Neural cell (in vitro differentiated cells): ENCODE results near the gene SMARCD1. TPM values are rescaled to one million over a fixed set of nuclear protein-coding genes. Genes with fewer than 3 reads are reported as not detected.
A peak's percentile ranks its signal among the peaks of the same experiment; 100 is the strongest.

Experiments
- H2AFZ ChIP-seq: fragments of 200-600, 300-800 bp; sonication (generic), shearing (Covaris generic); 2 replicates; pipeline ENCODE4 v1.6.0; 2014; ENCODE audit warnings: low read depth, mild to moderate bottlenecking, antibody characterized with exemption, low read length, moderate library complexity
- H3F3A ChIP-seq: fragments of 200-600 bp; shearing (Covaris generic); 2 replicates; pipeline ENCODE4 v1.6.1; 2016; ENCODE audit warnings: mild to moderate bottlenecking, moderate library complexity, mixed read lengths, antibody characterized with exemption, low read length; ENCODE audit not compliant: insufficient read depth, poor library complexity, severe bottlenecking
- H3K27ac ChIP-seq: fragments of 200-600, 300-800 bp; sonication (generic), shearing (Covaris generic); 2 replicates; pipeline ENCODE4 v1.5.1; 2014; ENCODE audit warnings: mild to moderate bottlenecking, low read length, moderate library complexity
- H3K27me3 ChIP-seq: fragments of 300-800, 200-600 bp; sonication (generic), shearing (Covaris generic); 2 replicates; pipeline ENCODE4 v1.6.0; 2014; ENCODE audit warnings: mild to moderate bottlenecking, low read depth, low read length, moderate library complexity; ENCODE audit not compliant: insufficient read depth
- H3K36me3 ChIP-seq: fragments of 300-800, 200-600 bp; sonication (generic), shearing (Covaris generic); 2 replicates; pipeline ENCODE4 v1.5.1; 2014; ENCODE audit warnings: mild to moderate bottlenecking, antibody characterized with exemption, low read length, moderate library complexity; ENCODE audit not compliant: insufficient read depth
- H3K4me2 ChIP-seq: fragments of 300-800, 200-600 bp; sonication (generic), shearing (Covaris generic); 2 replicates; pipeline ENCODE4 v1.6.0; 2014; ENCODE audit warnings: mild to moderate bottlenecking, low read length
- H3K4me3 ChIP-seq: fragments of 300-800, 200-600 bp; sonication (generic), shearing (Covaris generic); 2 replicates; pipeline ENCODE4 v1.5.1; 2014; ENCODE audit warnings: mild to moderate bottlenecking, low read length, moderate library complexity
- H3K79me2 ChIP-seq: fragments of 200-600 bp; shearing (Covaris generic); replicated peaks from 2 replicates; pipeline ENCODE4 v1.6.0; 2014; ENCODE audit warnings: mild to moderate bottlenecking, low read length, moderate library complexity; ENCODE audit not compliant: insufficient read depth
- H3K9ac ChIP-seq: fragments of 300-800, 200-600 bp; sonication (generic), shearing (Covaris generic); 2 replicates; pipeline ENCODE4 v1.6.1; 2016; ENCODE audit warnings: mild to moderate bottlenecking, low read length, mixed read lengths
- H3K9me2 ChIP-seq: fragments of 200-600 bp; shearing (Covaris generic); 2 replicates; pipeline ENCODE4 v1.6.1; 2016; ENCODE audit warnings: mild to moderate bottlenecking, low read length, mixed read lengths; ENCODE audit not compliant: insufficient read depth
- H3K9me3 ChIP-seq: fragments of 200-600, 300-800 bp; sonication (generic), shearing (Covaris generic); 2 replicates; pipeline ENCODE4 v1.6.1; 2016; ENCODE audit warnings: mild to moderate bottlenecking, mixed run types, low read length, moderate library complexity, mixed read lengths
- H4K20me1 ChIP-seq: fragments of 200-600 bp; shearing (Covaris generic); 2 replicates; pipeline ENCODE4 v1.6.1; 2016; ENCODE audit warnings: mild to moderate bottlenecking, mixed run types; ENCODE audit not compliant: insufficient read depth
- CTCF ChIP-seq: fragments of 450-650 bp; IDR thresholded peaks from 2 replicates; pipeline ENCODE4 v1.5.1; 2014; ENCODE audit warnings: antibody characterized with exemption, mild to moderate bottlenecking, moderate library complexity; ENCODE audit not compliant: poor library complexity, severe bottlenecking
- EP300 ChIP-seq: fragments of 450-650 bp; conservative IDR thresholded peaks from 2 replicates; pipeline ENCODE4 v1.6.1; 2014; ENCODE audit warnings: antibody characterized with exemption, mild to moderate bottlenecking, moderate library complexity; ENCODE audit not compliant: poor library complexity, severe bottlenecking
- EZH2 ChIP-seq: fragments of 200-600, 300-800 bp; shearing (Covaris generic), sonication (generic); IDR thresholded peaks from 2 replicates; pipeline ENCODE4 v1.6.1; 2014; ENCODE audit warnings: antibody characterized with exemption, low read length, borderline replicate concordance, mild to moderate bottlenecking; ENCODE audit not compliant: insufficient read depth, poor library complexity, severe bottlenecking
- MXI1 ChIP-seq: fragments of 450-650 bp; conservative IDR thresholded peaks from 2 replicates; pipeline ENCODE4 v1.6.1; 2014; ENCODE audit warnings: antibody characterized with exemption, mild to moderate bottlenecking; ENCODE audit not compliant: poor library complexity, severe bottlenecking
- POLR2AphosphoS5 ChIP-seq: IDR thresholded peaks from 2 replicates; pipeline ENCODE4 v1.6.1; 2012
- RAD21 ChIP-seq: fragments of 450-650 bp; conservative IDR thresholded peaks from 2 replicates; pipeline ENCODE4 v1.6.1; 2014; ENCODE audit warnings: antibody characterized with exemption, mild to moderate bottlenecking, moderate library complexity
- REST ChIP-seq: IDR thresholded peaks from 2 replicates; pipeline ENCODE4 v1.6.1; 2012; ENCODE audit warnings: borderline replicate concordance
- SMC3 ChIP-seq: fragments of 450-650 bp; conservative IDR thresholded peaks from 2 replicates; pipeline ENCODE4 v1.6.1; 2014; ENCODE audit warnings: antibody characterized with exemption, mild to moderate bottlenecking, moderate library complexity; ENCODE audit not compliant: poor library complexity
- TAF1 ChIP-seq: IDR thresholded peaks from 2 replicates; pipeline ENCODE4 v1.6.1; 2012; ENCODE audit warnings: low read depth
- polyA plus RNA-seq: library from polyadenylated mRNA; depleted of rRNA; stranded (reverse); fragments of >200 nt; gene quantifications from 2 replicates; pipeline ENCODE4 v1.2.3, GENCODE V29; 2014

SMARCD1 gene
- polyA plus RNA-seq, 1 donor from 2014 or later = 90.9 TPM

GRCh38 chr12:50069539-50069938, 15.6 kb upstream of the SMARCD1 start:
- Histone ChIP-seq H3K36me3 (peaks cover 4% of the 10 kb centered on the region), H3K4me2 (no peak overlapping the region)

DNA sequence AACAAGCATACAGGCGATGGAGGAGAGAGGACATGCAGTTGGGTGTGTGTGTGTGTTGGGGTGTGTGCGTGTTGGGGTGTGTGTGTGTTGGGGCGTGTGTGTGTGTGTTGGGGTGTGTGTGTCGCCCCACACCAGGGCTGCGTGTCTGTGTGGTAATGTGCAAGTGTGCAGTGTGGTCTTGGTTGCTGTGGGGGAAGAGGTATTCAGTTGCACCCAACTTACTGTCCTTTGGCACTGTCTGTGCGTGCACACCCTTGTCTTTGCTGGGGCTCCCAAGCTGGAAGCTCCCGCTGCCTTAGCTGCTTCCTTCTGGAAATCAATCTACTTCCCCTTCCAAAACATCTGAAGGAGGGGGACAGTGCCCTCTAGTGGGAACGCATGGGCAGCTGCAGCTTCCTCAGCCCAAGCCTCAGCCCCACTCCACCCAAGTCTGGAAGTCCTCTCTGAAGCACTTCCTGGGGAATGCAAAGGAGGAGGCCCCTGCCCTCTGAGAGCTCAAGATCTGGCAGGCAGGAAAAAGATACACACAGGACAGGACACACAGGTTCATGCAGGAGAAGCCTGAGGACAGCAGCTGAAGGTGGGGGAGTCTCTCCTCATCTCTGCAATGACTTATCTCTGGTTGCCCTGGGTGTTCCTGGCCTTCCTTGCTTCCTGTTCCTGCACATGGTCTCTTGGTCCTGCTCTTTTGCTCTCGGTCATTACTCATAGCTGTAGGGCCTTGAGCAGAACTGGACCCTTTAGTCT, 14.7 kb upstream of the SMARCD1 start:
- Histone ChIP-seq H3K9me3 (no peaks in the 10 kb centered on the region), H3K4me2 (no peak overlapping the region), H4K20me1 (no peaks in the 10 kb centered on the region), H3K9me2 (no peaks in the 10 kb centered on the region), H3K79me2 (no peaks in the 10 kb centered on the region), H3K4me3 (no peak overlapping the region), H2AFZ (no peak overlapping the region), H3K27me3 (no peaks in the 10 kb centered on the region), H3K27ac (no peak overlapping the region), H3K9ac (no peak overlapping the region), H3K36me3 (peaks cover 4% of the 10 kb centered on the region), H3F3A (no peaks in the 10 kb centered on the region)
- TF ChIP-seq EZH2 (no peak), SMC3 (peak; percentile 94), RAD21 (peak; percentile 88), CTCF (peak; percentile 94)

More at GRCh38 chr12:50069539-50069938, 15.6 kb upstream of the SMARCD1 start:
- H3F3A ChIP-seq = no peaks in the 10 kb centered on the region
- no peaks in the 10 kb centered on the region for H4K20me1 ChIP-seq
- H3K9me2 ChIP-seq = no peaks in the 10 kb centered on the region
- H3K9me3 ChIP-seq = no peaks in the 10 kb centered on the region
- H3K4me3 ChIP-seq = no peak overlapping the region
- no peak overlapping the region for H3K9ac ChIP-seq
- no peak for TF ChIP-seq SMC3
- TF ChIP-seq MXI1 = no peak
- no peak for TF ChIP-seq TAF1
- no peak for TF ChIP-seq EP300
- no peak for TF ChIP-seq REST
- TF ChIP-seq CTCF = no peak
- no peak for TF ChIP-seq RAD21
- no peak for TF ChIP-seq EZH2
- TF ChIP-seq POLR2AphosphoS5 = no peak
- no peak overlapping the region for H2AFZ ChIP-seq
- H3K79me2 ChIP-seq = no peaks in the 10 kb centered on the region
- H3K27ac ChIP-seq = no peak overlapping the region
- H3K27me3 ChIP-seq = no peaks in the 10 kb centered on the region
